T1000 (cell line): ENCODE measurements around the gene GSTA1.
"Not testable (repeated sequence)": the region's sequence is repeated elsewhere in the genome, so short reads cannot be mapped to it uniquely, and the experiment has no call there.

ENCODE experiments used
- DNase-seq: peaks from one replicate; lab custom pipeline; 2025; ENCODE audit warnings: mixed read lengths; lab: John Stamatoyannopoulos, UW

Gene GSTA1

DNA sequence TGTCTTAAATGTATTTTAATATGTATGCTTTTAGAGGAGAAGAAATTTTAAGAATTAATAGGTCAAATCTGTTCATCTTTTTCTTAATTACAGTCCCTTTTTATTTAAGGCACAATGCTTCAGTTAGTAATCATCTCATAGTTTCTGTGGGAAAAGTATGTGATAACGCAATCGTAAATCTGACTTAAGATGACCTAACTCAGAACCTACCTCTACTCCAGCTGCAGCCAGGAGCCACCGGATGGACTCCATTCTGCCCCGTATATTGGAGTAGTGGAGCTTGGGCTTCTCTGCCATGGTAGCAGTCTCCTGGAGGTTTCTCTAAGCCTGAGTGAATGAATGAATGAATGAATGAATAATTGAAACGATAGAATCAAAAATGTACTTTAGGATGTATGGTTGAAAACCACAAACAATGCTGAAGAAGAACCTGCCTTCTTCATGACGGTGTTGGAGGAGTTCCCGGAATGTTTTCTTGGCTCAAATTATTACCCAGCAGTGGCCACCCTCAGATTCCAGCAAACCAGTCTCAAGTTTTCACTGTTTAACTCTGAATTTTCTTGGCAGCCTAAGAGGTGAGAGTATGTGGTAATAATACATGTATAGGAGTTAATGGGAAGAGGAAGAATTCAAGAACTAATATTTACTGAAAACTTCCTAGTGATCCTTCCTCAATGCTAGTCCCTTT lies 45.8 kb downstream of the GSTA1 start:
- DNase-seq = not testable (repeated sequence)

DNA sequence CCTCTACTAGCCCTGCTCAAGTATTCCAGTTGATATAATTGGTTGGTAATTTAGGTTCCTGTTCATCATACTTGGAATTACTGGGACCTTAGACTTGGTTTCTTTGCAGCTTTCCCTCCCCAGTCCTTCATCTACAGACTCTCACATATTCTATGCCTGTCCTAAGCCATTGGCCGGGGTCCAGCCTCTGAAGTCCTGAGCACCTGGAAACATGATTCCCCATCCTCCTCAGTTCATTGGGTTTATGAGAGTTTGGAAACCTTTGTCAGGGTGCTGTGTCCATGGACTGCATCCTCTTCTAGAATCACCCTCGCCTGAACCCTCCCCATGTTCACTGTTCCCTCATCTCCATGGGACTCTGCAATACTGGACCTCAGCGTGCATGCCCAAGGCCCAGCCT lies 49.2 kb downstream of the GSTA1 start:
- no peak for DNase-seq

GRCh38 chr6:52753137-52753536 lies 50.5 kb downstream of the GSTA1 start:
- not testable (repeated sequence) for DNase-seq

- no peak for DNase-seq
These were observed 51.3 kb downstream of the GSTA1 start for GRCh38 chr6:52752310-52752709.

- DNase-seq = no peak
These were observed 54.0 kb downstream of the GSTA1 start for GRCh38 chr6:52749556-52750152.

GRCh38 chr6:52747301-52747700 lies 56.3 kb downstream of the GSTA1 start:
- DNase-seq = not testable (repeated sequence)

- DNase-seq = no peak
These were observed 57.4 kb downstream of the GSTA1 start for GRCh38 chr6:52746213-52746612.

DNA sequence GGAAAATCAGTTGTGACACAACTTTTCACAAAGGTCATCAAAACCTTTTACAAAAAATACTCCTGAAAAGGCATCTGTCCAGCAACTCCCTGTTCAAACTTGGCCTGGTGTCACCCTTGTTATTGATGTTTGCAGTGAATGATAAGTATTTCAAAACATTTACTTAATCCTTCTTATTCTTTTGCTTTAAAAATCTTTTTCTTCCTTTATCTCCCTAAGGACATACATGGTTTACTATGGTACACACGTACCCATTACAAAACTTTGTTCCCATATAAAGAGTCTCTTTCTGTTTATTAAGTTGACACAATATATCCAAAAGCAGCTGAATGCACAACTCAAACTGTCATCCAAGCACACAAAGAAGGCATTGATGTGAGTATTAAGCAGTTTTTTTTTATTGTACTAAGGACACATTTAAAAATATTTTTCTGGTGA lies 57.8 kb downstream of the GSTA1 start:
- DNase-seq = no peak

DNA sequence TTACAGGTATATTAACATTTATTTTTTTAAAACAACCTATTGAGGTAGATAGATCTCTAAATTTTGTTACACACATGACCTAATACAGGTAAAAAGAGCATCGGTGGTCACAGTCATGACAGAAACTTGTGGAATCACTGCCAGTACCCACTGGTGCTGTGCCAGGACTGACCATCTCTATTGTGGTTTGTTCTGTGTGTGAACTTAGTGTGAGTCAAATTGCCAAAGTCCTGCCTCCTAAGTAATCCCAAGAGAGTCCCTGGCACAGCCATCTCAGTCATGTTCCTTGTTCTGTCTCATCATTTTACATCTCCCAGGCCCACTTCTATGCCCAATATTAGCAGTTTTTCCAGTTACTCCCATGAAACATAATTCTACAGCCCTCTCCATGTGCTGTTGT lies 61.7 kb downstream of the GSTA1 start:
- peak; percentile 26 for DNase-seq
